Gastroesophageal sphincter (tissue), 4 donors: ENCODE results near the gene AURKA. TPM values are rescaled to one million over a fixed set of nuclear protein-coding genes. Genes with fewer than 3 reads are reported as not detected.

Source experiments
- ATAC-seq: fragments of 150-250 bp; one replicate; pipeline ENCODE4 v1.9.1; 2016; ENCODE audit warnings: mild to moderate bottlenecking, moderate library complexity
- H3K27ac ChIP-seq, 4 donors: fragments of 200-600 bp; sonication (generic) in 3 of 4; 1 replicate in 3 of 4; 2 replicates in 1 of 4; pipeline ENCODE4 v1.5.1; 2016 to 2019
- H3K27me3 ChIP-seq: fragments of 200-600 bp; sonication (generic); one replicate; pipeline ENCODE4 v1.5.1; 2019
- H3K36me3 ChIP-seq, 2 donors: fragments of 200-600 bp; sonication (generic); one replicate each; pipeline ENCODE4 v1.5.1; 2019; ENCODE audit warnings: control low read depth in 1 of 2
- H3K4me1 ChIP-seq, 3 donors: fragments of 200-600 bp; sonication (generic); 1 replicate in 2 of 3; 2 replicates in 1 of 3; pipeline ENCODE4 v1.5.1; 2016 to 2019; ENCODE audit warnings: control low read depth in 2 of 3
- H3K4me3 ChIP-seq, 2 donors: fragments of 200-600 bp; sonication (generic); one replicate each; pipeline ENCODE4 v1.5.1; 2019; ENCODE audit warnings: mild to moderate bottlenecking in 1 of 2, moderate library complexity in 1 of 2
- H3K9me3 ChIP-seq, 3 donors: fragments of 200-600 bp; sonication (generic); one replicate each; pipeline ENCODE4 v1.5.1; 2017 to 2019; ENCODE audit warnings: control low read depth in 2 of 3
- CTCF ChIP-seq, 4 experiments: fragments of 200-600 bp in 2 of 4; fragments of 450-650 bp in 2 of 4; sonication (generic) in 1 of 4; IDR thresholded peaks; one replicate each; pipeline ENCODE4 v1.5.1; 2017 to 2019; ENCODE audit warnings: antibody characterized with exemption in 4 of 4, mild to moderate bottlenecking in 2 of 4, moderate library complexity in 2 of 4
- EP300 ChIP-seq: sonication (generic); formaldehyde crosslinking; IDR thresholded peaks from one replicate; pipeline ENCODE4 v1.6.1; 2017; ENCODE audit warnings: antibody characterized with exemption, mild to moderate bottlenecking
- POLR2A ChIP-seq, 2 donors: fragments of 450-650 bp; IDR thresholded peaks; one replicate each; pipeline ENCODE4 v1.6.1; 2017; ENCODE audit warnings: antibody characterized with exemption in 2 of 2, mild to moderate bottlenecking in 2 of 2, moderate library complexity in 1 of 2
- POLR2AphosphoS5 ChIP-seq: sonication (generic); formaldehyde crosslinking; IDR thresholded peaks from one replicate; pipeline ENCODE4 v1.6.1; 2017; ENCODE audit warnings: antibody characterized with exemption
- WGBS, 2 donors: methylation state at CpG; one replicate each; pipeline ENCODE4 v1.1.5; 2018; ENCODE audit warnings: low coverage in 1 of 2; 5-methylcytosine and 5-hydroxymethylcytosine counted together
- total RNA-seq, 4 donors: library from RNA; depleted of rRNA; stranded (reverse); fragments of >200 nt; gene quantifications; one replicate each; pipeline ENCODE4 v1.1.0, GENCODE V29; 2016

AURKA gene
- total RNA-seq, 4 donors from 2014 or later = 0.54 to 2.5 (median 1.6) TPM

- H3K27me3 ChIP-seq = peaks cover 35% of the 10 kb centered on the region
- H3K4me1 ChIP-seq = no peaks in the 10 kb centered on the region
- H3K27ac ChIP-seq = no peak overlapping the region
- H3K36me3 ChIP-seq = no peaks in the 10 kb centered on the region
- no peak for ATAC-seq
- H3K9me3 ChIP-seq = no peaks in the 10 kb centered on the region
- TF ChIP-seq CTCF (IDR thresholded peaks at IDR 0.05) (no peak), EP300 (no peak), POLR2A (IDR thresholded peaks at IDR 0.05) (no peak), POLR2AphosphoS5 (no peak)
- WGBS, 2 donors = 38 to 39% methylated on average over 3 to 6 of the region's 6 CpGs
- H3K4me3 ChIP-seq = no peak overlapping the region
These were observed 68.4 kb downstream of the AURKA start for GRCh38 chr20:56323656-56324055.

GRCh38 chr20:56323206-56323605 is 68.8 kb downstream of the AURKA start:
- TF ChIP-seq CTCF (IDR thresholded peaks at IDR 0.05) (no peak), EP300 (no peak), POLR2A (IDR thresholded peaks at IDR 0.05) (no peak), POLR2AphosphoS5 (no peak)
- no peaks in the 10 kb centered on the region for H3K4me1 ChIP-seq

GRCh38 chr20:56322681-56323080 is 69.3 kb downstream of the AURKA start:
- H3K36me3 ChIP-seq = no peaks in the 10 kb centered on the region
- H3K27me3 ChIP-seq = peaks cover 33% of the 10 kb centered on the region
- no peak for TF ChIP-seq POLR2AphosphoS5
- TF ChIP-seq POLR2A (IDR thresholded peaks at IDR 0.05) = no peak
- no peak for TF ChIP-seq EP300
- no peak for ATAC-seq
- no peak overlapping the region for H3K27ac ChIP-seq
- no peaks in the 10 kb centered on the region for H3K4me1 ChIP-seq
- no peaks in the 10 kb centered on the region for H3K9me3 ChIP-seq
- 27 to 31% methylated on average over 3 to 4 of the region's 4 CpGs for WGBS, 2 donors
- H3K4me3 ChIP-seq = no peak overlapping the region

More at GRCh38 chr20:56323206-56323605, 68.8 kb downstream of the AURKA start:
- no peaks in the 10 kb centered on the region for H3K9me3 ChIP-seq
- H3K36me3 ChIP-seq = no peaks in the 10 kb centered on the region
- WGBS, 2 donors = 23 to 40% methylated on average over 2 of the region's 2 CpGs
- no peak overlapping the region for H3K4me3 ChIP-seq
- H3K27me3 ChIP-seq = peaks cover 35% of the 10 kb centered on the region
- no peak for ATAC-seq
- H3K27ac ChIP-seq = no peak overlapping the region

Other genes starting within 250 kb of the AURKA start
- not detected for gene MC3R, start 143.5 kb downstream of the AURKA start, total RNA-seq
- 10 to 100 TPM; 57.4 to 79.9 (median 59.3) TPM for gene FAM210B, start 33.2 kb downstream of the AURKA start, total RNA-seq
- gene CSTF1, start 430 bp upstream of the AURKA start, total RNA-seq = 10 to 100 TPM; 15.3 to 33.1 (median 22.4) TPM
- gene CASS4, start 20.0 kb upstream of the AURKA start, total RNA-seq = 1 to 10 TPM; 1.2 to 9.0 (median 4.4) TPM
- 10 to 100 TPM; 83.7 to 96.1 (median 90.3) TPM for gene RTF2, start 76.4 kb upstream of the AURKA start, total RNA-seq
- under 1 TPM in 1 of 4 donors, not detected in 3; 0.66 TPM for gene FAM209A, start 132.5 kb upstream of the AURKA start, total RNA-seq
- gene FAM209B, start 141.0 kb upstream of the AURKA start, total RNA-seq = 1 to 10 TPM in 1 of 4 donors, not detected in 3; 4.3 TPM
- gene TFAP2C, start 237.1 kb upstream of the AURKA start, total RNA-seq = 1 to 10 TPM in 2 of 4 donors, under 1 TPM in 2; 0.16 to 4.1 (median 2.2) TPM